HG02973 (cell line): ENCODE measurements around the gene SLC2A11.
"Not testable (repeated sequence)": the region's sequence is repeated elsewhere in the genome, so short reads cannot be mapped to it uniquely, and the experiment has no call there.

Experiments used
- ATAC-seq: cut with Tn5 transposase; IDR thresholded peaks from one replicate; pipeline ENCODE4 v1.9.1; 2021; ENCODE audit warnings: moderate library complexity; ENCODE audit not compliant: unreplicated experiment

SLC2A11 gene

GRCh38 chr22:23903328-23903971 is 45.8 kb downstream of the SLC2A11 start:
- no peak for ATAC-seq

- no peak for ATAC-seq
Observed at GRCh38 chr22:23904573-23905254, 47.0 kb downstream of the SLC2A11 start.

GRCh38 chr22:23906641-23907040 is 49.0 kb downstream of the SLC2A11 start:
- ATAC-seq: no peak

GRCh38 chr22:23907423-23907822 is 49.7 kb downstream of the SLC2A11 start:
- not testable (repeated sequence) for ATAC-seq

GRCh38 chr22:23908587-23909205 is 51.0 kb downstream of the SLC2A11 start:
- no peak for ATAC-seq

GRCh38 chr22:23909296-23909898 is 51.7 kb downstream of the SLC2A11 start:
- ATAC-seq: no peak

- ATAC-seq: no peak
Observed at GRCh38 chr22:23910496-23911190, 53.0 kb downstream of the SLC2A11 start.

- no peak for ATAC-seq
Observed at GRCh38 chr22:23911318-23911980, 53.8 kb downstream of the SLC2A11 start.

- ATAC-seq: no peak
Observed at GRCh38 chr22:23912293-23912903, 54.7 kb downstream of the SLC2A11 start.

- peak; percentile 6 for ATAC-seq
Observed at GRCh38 chr22:23913306-23913660, 55.6 kb downstream of the SLC2A11 start.

GRCh38 chr22:23913661-23914353 is 56.1 kb downstream of the SLC2A11 start:
- ATAC-seq: peak; percentile 91

GRCh38 chr22:23915290-23915689 is 57.6 kb downstream of the SLC2A11 start:
- no peak for ATAC-seq

- not testable (repeated sequence) for ATAC-seq
Observed at GRCh38 chr22:23920267-23920611, 62.6 kb downstream of the SLC2A11 start.

- not testable (repeated sequence) for ATAC-seq
Observed at GRCh38 chr22:23921586-23922201, 64.0 kb downstream of the SLC2A11 start.

GRCh38 chr22:23922921-23923320 is 65.2 kb downstream of the SLC2A11 start:
- no peak for ATAC-seq

GRCh38 chr22:23925020-23925606 is 67.4 kb downstream of the SLC2A11 start:
- ATAC-seq: no peak

- ATAC-seq: no peak
Observed at GRCh38 chr22:23926561-23926960, 68.9 kb downstream of the SLC2A11 start.
